Kidney (tissue), 14 donors: ENCODE results near the gene PEF1. TPM values are rescaled to one million over a fixed set of nuclear protein-coding genes. Genes with fewer than 3 reads are reported as not detected.
A peak's percentile ranks its signal among the peaks of the same experiment; 100 is the strongest.

Experiments used
- DNase-seq, 5 donors: peaks; one replicate each; pipeline ENCODE4 v3.0.0-alpha.2; 2013 to 2020
- FAIRE-seq: peaks from 2 replicates; lab custom pipeline; 2012; peaks lifted over from hg19 to GRCh38; lab: Jason Lieb, UNC
- H3K27ac ChIP-seq, 2 donors: one replicate each; pipeline ENCODE4 v1.7.0; 2013; ENCODE audit warnings: low read depth in 2 of 2, low read length in 2 of 2, inconsistent platforms in 1 of 2
- H3K27me3 ChIP-seq: one replicate; pipeline ENCODE4 v1.7.1; 2013; ENCODE audit warnings: low read length, inconsistent platforms; ENCODE audit not compliant: control insufficient read depth, insufficient read depth
- H3K36me3 ChIP-seq, 3 donors: one replicate each; pipeline versions ENCODE4 v1.7.0 to v1.7.1; 2013; ENCODE audit warnings: low read length in 3 of 3, control low read depth in 1 of 3, inconsistent platforms in 1 of 3; ENCODE audit not compliant: insufficient read depth in 3 of 3, control insufficient read depth in 2 of 3
- H3K4me1 ChIP-seq, 3 donors: one replicate each; pipeline versions ENCODE4 v1.7.0 to v1.7.1; 2013; ENCODE audit warnings: low read length in 3 of 3, inconsistent platforms in 1 of 3, low read depth in 1 of 3; ENCODE audit not compliant: control insufficient read depth in 2 of 3, insufficient read depth in 2 of 3
- H3K4me3 ChIP-seq, 3 donors: one replicate each; pipeline versions ENCODE4 v1.7.0 to v1.8.1; 2013; ENCODE audit warnings: low read length in 3 of 3, control low read depth in 1 of 3, inconsistent platforms in 1 of 3
- H3K9ac ChIP-seq, 3 donors: one replicate each; pipeline versions ENCODE4 v1.7.0 to v1.7.1; 2013; ENCODE audit warnings: low read length in 3 of 3, control low read depth in 1 of 3, inconsistent platforms in 1 of 3
- H3K9me3 ChIP-seq, 3 donors: one replicate each; pipeline versions ENCODE4 v1.7.0 to v1.7.1; 2013; ENCODE audit warnings: low read length in 3 of 3, control low read depth in 1 of 3, inconsistent platforms in 1 of 3; ENCODE audit not compliant: control insufficient read depth in 2 of 3, insufficient read depth in 1 of 3
- intact Hi-C: fragments of 100-400 bp; cut with DNase I; formaldehyde crosslinking; loops from one replicate; pipeline ENCODE4 v1.11.1; 2022
- polyA plus RNA-seq: library from polyadenylated mRNA; stranded (reverse); fragments of 350-450 nt; fragmentation: Illumina TruSeq; extraction: RNeasy Lipid Tissue Mini Kit (QIAGEN cat#74804); gene quantifications from one replicate; pipeline ENCODE4 v1.2.3, GENCODE V29; 2014; ENCODE audit warnings: low read depth, low replicate concordance; ENCODE audit not compliant: insufficient read depth
- total RNA-seq: library from RNA; stranded (reverse); fragmentation: NEBNext Ultra II Directional; extraction: Animal tissue kit (Norgen Biotek cat#: 25700); gene quantifications from one replicate; pipeline ENCODE4 v1.2.1, GENCODE V29; 2021
- TF ChIP-seq, protein P1 (sequence below): IDR thresholded peaks from 3 replicates; pipeline ENCODE4 v1.5.1; 2012; ENCODE audit warnings: mild to moderate bottlenecking, moderate library complexity, borderline replicate concordance; ENCODE audit not compliant: insufficient read depth; ENCODE audit errors: extremely low read depth
- donor health status: control.
- donor health status: control.
- donor health status: control.
- donor health status: control.
- donor health status: control.
- donor health status: DM: yes; HTN: yes; CAD: no.
- donor health status: Normal renal cell carcinoma (clear cell type).

The PEF1 gene
- total and polyA plus RNA-seq, 2 donors from 2014 or later: 69.0 to 120 TPM

DNA sequence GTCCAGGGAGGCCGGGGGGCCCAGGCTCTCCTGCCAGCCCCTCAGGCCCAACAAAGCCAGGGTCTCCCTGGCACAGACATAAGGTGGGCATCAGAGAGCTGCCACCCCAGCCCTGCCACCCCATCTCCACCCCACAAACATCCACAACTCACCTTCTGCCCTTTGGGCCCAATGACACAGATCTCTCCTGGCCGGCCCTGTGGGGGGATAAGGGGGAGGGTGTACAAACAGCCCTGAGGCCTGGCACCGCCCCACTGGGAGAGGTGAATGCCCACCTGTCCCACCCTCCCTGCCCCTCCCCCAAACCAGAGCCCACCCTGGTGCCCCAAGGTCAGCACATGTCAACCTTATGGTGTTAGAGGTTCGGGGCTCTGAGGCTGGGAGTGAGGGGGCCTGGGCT lies 46.8 kb upstream of the PEF1 start:
- Histone ChIP-seq H3K4me1 (no peaks in the 10 kb centered on the region), H3K9me3 (no peaks in the 10 kb centered on the region), H3K27ac (no peak overlapping the region), H3K36me3 (no peaks in the 10 kb centered on the region), H3K9ac (no peak overlapping the region), H3K4me3 (no peak overlapping the region), H3K27me3 (no peaks in the 10 kb centered on the region)
- FAIRE-seq (no peak), DNase-seq (peak in 1 of 5 donors; percentile 62)
- TF ChIP-seq, protein P1, sequence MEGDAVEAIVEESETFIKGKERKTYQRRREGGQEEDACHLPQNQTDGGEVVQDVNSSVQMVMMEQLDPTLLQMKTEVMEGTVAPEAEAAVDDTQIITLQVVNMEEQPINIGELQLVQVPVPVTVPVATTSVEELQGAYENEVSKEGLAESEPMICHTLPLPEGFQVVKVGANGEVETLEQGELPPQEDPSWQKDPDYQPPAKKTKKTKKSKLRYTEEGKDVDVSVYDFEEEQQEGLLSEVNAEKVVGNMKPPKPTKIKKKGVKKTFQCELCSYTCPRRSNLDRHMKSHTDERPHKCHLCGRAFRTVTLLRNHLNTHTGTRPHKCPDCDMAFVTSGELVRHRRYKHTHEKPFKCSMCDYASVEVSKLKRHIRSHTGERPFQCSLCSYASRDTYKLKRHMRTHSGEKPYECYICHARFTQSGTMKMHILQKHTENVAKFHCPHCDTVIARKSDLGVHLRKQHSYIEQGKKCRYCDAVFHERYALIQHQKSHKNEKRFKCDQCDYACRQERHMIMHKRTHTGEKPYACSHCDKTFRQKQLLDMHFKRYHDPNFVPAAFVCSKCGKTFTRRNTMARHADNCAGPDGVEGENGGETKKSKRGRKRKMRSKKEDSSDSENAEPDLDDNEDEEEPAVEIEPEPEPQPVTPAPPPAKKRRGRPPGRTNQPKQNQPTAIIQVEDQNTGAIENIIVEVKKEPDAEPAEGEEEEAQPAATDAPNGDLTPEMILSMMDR: no peak
- intact Hi-C loops: no loop called here

DNA sequence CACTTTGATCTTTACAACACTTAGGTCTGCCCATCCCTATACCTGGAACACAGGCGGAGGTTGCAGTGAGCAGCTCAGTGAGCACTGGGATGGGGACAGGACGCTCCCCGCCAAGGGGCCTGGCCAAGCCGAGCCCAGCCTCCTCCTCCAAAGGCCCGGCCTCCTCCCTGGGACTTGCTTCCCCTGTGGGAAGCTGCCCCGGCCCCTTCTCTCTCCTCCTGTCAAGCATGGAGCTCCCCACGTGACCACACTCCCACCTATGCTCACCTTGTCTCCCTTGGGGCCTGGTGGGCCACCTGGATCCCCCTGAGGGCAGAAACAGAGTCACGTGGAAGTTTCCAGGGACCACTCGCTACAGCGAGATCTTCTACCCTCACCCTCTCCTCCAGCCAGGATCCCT lies 46.2 kb upstream of the PEF1 start:
- Histone ChIP-seq H3K27me3 (no peaks in the 10 kb centered on the region), H3K36me3 (no peaks in the 10 kb centered on the region), H3K4me3 (no peak overlapping the region), H3K4me1 (no peaks in the 10 kb centered on the region), H3K9me3 (no peaks in the 10 kb centered on the region), H3K27ac (no peak overlapping the region), H3K9ac (no peak overlapping the region)
- no peak for FAIRE-seq
- TF ChIP-seq, protein P1: no peak
- DNase-seq: no peak
- intact Hi-C loops: no loop called here

DNA sequence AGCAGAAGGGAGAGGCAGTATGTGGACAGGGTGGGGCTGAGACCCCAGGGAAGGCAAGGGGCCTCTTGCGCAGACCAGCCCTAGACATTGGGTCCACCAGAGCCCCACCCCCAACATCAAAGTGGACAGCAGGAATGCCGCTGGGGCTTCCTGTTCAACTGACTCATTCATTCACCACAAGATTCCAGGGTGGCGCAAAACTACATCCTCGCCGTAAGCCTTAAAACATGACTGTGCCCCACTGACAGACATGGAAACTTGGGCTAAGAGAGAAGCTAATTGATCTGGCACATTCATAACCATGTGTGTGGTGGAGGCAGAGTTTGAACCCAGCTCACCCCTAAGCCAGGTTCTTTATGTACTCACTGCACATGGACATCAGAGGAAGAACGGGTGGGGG lies 45.2 kb upstream of the PEF1 start:
- no peaks in the 10 kb centered on the region for H3K4me1 ChIP-seq
- H3K9ac ChIP-seq: no peak overlapping the region
- H3K27ac ChIP-seq: no peak overlapping the region
- H3K36me3 ChIP-seq: no peaks in the 10 kb centered on the region
- H3K9me3 ChIP-seq: no peaks in the 10 kb centered on the region
- TF ChIP-seq, protein P1: no peak
- DNase-seq (peak in 1 of 5 donors; percentile 26), FAIRE-seq (no peak)
- H3K4me3 ChIP-seq: no peak overlapping the region
- H3K27me3 ChIP-seq: no peaks in the 10 kb centered on the region
- intact Hi-C loops: no loop called here

DNA sequence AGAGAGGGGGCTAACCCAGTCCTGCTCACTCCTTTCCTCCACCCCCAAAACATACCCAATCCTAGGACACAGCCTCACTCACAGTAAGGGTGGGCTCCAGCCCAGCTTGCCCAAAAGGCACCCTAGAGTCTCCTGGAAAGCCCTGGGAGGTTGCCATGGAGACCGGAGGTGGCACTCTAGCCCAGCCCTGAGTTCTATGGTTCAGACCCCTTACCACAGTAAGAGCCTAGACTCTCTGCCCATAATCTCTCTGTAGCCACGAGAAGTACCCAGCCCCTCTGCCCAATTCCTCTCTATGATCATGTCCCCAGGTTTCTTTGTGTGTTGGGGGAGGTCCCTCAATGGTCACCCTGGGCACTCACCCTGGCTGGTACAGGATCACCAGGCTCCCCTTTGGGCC lies 44.7 kb upstream of the PEF1 start:
- no peak overlapping the region for H3K4me3 ChIP-seq

More for the DNA sequence above, 44.7 kb upstream of the PEF1 start:
- H3K9me3 ChIP-seq: no peaks in the 10 kb centered on the region
- no peaks in the 10 kb centered on the region for H3K36me3 ChIP-seq
- H3K27me3 ChIP-seq: no peaks in the 10 kb centered on the region
- no peak overlapping the region for H3K9ac ChIP-seq
- peak in 1 of 5 donors; percentile 19 for DNase-seq
- no peak for FAIRE-seq
- TF ChIP-seq, protein P1: no peak
- no peaks in the 10 kb centered on the region for H3K4me1 ChIP-seq
- no peak overlapping the region for H3K27ac ChIP-seq
- intact Hi-C loops: no loop called here
